NCI-H128 (cell line): ENCODE results near the gene DCLK1.

Source experiments
- DNase-seq: peaks from one replicate; lab custom pipeline; 2025; ENCODE audit not compliant: unreplicated experiment; lab: John Stamatoyannopoulos, UW

The DCLK1 gene

DNA sequence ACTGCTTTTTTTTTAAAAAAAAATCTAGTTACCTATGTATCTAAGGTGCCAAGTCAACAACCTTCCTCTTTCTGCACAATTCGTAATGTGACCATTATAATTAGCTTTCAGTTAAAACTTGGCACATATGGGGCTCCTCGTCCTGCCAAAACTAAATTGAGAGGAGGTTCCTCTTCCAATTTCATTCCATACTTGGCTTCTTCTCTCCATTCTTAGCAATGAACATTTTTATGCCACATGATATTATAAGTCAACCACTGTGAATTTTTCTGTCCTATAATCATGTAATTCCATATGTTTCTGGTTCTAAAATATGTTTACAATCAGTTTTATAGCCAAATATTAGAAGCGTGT lies 177.0 kb downstream of the DCLK1 start:
- no peak for DNase-seq

DNA sequence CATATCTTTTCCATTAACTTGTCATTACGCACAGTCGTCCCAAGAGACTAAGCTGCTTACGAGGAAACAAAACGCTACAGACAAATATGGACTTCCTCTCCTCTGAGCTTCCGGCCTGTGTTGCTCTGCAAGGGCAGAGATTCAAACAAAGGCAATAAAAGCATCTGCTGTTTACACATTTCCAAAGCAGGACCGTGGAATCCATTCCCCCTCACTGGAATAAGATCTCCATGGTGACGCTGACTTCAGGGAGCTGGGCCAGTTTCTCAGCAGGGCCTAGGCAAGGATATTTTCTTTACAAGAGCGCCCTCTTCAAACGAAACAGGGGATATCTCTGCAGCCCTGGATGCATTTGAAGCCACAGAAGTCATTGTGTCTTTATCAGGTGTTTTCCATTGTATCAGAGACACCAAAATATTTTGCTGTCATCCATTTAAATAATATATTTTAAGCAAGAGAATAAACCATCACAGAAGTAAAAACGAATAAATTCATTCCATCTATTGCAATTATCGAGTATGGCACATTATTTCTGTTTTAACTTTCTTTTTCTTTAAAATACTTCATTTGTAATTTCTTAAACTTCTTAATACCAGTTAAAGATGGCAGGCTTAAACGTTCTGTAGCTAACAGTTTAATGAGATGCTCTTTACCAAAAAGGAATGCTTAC lies 177.5 kb downstream of the DCLK1 start:
- peak; percentile 89 for DNase-seq

DNA sequence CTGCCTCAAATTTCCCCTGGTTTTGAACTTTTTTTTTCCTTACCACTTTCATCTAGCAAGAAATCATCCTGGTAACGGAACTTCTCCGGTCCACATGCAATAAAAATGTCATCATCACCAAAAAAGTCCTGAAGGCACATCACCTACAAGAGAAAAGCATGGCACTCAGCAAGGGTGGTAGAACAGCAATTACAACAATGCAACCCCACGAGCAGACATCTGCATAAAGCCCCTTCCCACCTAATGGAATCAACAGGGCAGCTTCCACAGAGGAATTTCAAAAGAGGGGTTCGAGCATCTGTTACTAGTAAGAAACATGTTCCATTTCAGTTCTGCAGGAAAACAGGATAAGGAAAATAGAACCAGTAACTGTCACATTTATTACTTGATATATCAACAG lies 183.9 kb downstream of the DCLK1 start:
- DNase-seq = no peak

DNA sequence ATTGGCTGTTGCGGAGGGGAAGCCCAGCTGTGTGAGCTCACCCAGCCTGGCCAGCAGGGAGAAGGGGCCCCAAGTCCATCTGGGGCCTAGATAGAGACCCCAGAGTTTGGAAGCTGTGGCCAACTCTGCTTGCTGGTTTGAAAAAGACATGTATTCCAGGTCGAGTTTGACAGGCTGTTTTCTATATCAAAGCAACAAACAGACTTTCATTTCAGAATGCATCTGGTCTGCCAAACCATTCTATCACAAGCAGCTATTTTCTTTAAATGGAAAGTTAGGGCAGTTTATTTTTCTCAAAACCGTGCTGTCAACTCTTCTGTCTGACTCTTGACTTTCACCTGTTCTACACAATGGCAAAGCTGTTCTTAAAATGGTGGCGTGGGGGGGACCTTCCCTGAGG lies 185.8 kb downstream of the DCLK1 start:
- DNase-seq = no peak

DNA sequence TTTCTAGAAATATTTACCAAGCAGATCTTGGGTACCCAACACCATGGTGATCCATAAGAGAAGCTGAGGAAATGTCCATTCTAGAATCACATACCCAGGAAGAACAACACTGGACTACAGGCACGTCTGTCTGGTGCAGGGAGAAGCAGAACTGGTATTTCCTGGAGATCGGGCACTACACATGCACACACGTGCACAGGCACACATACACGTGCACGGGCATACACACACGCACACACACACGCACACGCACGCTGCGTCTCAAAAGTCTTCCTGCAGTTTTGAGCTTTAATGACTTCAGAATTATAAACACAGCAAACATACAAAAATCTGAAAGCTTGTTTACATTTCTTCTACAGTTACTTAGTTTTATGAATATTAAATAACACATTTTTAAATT lies 189.8 kb downstream of the DCLK1 start:
- DNase-seq = no peak

DNA sequence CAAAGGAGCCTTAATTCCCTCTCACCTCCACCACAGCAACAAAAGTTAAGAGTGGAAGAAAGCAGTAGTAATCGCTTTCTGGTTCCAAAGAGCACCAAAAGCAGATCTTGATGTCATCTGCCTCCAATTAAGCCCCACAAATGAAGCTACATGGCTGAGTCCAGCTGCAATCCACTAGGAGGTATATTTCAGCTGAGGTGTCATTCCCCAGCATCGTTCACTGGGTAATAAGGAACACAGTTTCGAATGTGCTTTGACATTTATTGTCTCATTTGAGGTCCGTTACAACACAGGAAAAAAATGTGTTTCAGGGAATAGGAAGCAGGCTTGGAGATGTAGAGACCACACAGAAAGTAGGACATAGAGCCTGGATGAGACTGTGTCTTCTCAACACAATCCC lies 190.4 kb downstream of the DCLK1 start:
- no peak for DNase-seq

DNA sequence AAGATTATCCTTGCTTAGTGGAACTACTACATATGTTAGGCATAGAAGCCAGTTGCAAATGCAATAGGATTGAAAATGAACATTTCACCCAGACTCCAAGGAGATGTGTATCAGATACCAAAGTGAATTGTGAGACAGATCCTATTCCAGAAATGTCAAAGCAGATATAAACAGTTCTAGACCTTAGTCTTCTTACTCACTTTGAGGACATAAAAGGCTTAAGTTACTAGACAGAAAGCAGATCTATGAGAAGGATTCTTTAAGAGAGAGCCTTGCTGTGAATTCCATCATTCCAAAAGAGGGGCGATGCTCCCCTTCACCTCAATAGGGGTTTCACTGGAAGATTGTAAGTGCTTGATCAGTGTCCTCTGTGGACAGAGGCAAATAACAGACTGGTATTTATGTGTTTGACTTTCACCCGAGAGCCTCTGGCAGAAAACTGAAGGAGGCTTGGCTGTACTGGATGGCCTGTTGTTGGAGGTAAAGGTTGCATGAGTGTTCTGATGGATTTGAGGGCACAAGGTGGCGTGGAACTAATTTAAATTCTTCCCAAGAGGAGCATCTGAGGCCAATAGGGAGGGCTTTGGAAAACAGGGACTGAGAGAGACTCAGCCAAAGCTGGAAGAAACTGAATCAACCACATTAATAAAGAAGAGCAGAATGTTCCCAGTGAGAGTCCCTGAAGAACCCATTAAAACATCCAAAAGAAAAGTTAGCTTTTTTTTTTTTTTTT lies 194.8 kb downstream of the DCLK1 start:
- DNase-seq = no peak

DNA sequence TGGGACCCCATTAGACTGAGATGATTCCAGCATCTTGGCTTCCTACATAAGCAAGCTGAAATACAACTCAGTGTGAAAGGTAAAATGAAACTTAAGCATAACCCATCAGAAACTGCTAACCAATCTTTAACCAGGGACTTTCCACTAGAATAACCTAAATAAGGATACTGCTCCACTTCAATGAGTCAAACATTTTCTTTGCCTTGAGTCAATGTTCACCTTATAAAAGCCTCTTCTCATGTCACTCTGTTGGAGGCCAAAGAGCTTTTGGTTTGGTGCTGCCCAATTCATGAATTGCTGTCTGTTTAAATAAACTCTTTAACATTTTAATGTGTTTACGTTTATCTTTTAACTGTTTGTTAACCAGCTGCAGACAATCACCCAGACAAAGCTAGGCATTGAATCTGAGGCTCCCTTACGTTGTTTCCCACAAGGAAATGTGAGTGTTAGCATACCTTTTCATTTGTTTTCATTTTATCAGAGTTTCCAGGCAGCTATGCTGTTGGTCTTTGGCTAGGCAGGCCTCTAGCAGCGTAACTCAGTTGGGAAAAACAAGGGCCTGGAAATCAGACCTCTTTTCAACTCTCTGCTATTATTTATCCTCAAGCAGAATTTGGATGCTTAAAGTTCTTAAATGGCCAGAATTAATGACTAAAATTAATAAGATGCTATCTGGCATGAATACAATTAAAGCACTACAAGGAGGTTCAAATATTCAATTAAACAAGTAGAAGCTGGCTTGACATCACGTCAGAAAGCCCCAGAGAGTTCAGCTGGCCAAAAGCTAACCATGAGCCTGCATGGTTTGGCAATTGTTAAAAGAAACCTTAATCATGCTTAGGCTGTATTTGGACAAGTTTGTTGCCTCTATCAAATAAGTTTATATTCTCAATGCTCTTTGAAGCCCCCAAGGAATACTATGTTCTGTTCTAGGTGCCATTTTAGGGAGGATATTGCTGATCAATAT lies 200.2 kb downstream of the DCLK1 start:
- no peak for DNase-seq

DNA sequence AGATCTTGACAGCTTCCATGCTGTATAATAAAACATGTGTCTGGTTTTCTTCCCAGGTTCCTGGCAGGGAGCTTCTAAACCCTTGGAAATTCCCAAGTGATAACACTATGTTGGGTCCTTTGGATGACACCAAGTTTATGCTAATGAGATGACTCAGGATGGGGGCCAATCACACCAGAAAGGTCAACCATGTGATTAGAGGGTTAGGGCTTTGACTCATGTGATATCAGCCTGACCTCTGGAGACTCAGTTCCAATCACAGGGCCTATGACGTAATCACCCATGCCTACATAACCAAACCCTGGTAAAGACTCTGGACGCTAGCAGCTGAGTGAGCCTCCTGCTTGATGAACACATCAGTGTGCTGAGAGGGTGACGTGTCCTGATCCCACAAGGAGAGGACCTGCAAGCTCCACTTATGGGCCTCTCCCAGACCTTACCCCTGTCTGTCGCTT lies 203.6 kb downstream of the DCLK1 start:
- no peak for DNase-seq

DNA sequence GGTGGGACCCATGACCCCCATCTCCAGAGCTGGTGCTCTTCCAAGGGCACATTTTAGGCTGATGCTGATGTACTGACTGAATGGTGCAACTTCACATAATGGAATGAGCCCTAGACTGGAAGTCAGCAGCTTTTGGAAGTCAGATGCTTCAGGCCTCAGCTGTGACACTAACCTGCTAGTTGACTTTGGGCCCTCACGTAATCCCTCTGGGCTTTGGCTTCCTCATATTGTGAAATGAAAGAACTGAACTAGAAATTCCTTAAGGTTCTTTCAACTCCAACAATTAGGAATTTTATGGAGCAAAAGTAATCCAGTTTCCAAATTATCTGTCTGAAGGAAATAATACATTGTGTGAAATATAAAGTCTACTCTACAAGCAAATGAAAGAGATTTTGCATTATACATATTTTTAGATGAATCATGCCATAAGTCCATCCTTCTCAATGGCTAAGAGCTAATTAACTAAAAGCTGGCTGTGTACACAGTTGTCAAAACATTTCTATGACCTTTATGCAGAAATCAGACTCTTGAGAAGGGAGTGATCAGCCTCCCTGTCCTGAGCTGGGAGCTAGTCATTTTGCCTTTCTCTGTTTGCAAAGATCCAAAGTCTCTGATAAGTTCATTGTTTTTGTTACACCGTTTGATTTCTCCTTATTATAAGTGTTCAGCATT lies 204.2 kb downstream of the DCLK1 start:
- DNase-seq = no peak

DNA sequence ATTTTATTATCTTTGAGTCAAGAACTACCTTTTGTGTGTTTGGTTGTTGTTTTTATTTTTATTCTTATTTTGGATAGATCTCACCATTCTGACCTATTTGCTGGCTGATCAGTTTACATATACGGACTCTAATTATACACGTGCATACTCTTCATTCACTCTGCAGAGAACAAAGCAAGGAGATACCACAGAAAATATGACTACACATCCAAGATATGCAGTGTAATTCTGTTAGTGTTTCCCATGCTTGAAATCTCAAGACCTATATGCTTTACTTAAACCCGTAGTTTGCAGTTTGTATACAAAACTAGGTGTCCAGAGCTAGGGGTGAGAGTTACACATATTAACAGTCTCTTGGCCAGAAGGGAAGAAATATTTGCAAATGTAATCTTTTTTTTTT lies 205.5 kb downstream of the DCLK1 start:
- no peak for DNase-seq

DNA sequence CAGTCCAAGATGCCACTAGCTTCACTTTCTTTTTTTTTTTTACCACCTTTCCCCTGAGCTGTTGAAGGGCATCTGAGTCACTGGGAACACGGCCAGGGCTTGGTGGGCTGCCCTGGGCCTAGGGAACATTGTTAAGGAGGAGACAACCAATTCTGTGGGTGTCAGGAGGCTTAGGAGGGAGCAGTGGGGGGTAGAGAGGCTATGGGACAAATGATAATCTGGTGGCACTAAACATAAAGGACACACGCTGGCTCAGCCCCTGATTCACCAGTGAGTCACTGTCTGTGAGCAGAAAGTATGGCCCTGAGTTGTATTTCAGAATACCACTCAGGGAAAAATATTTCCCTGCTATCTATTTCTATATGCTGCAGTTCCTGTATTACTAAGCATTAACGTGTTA lies 207.8 kb downstream of the DCLK1 start:
- no peak for DNase-seq

DNA sequence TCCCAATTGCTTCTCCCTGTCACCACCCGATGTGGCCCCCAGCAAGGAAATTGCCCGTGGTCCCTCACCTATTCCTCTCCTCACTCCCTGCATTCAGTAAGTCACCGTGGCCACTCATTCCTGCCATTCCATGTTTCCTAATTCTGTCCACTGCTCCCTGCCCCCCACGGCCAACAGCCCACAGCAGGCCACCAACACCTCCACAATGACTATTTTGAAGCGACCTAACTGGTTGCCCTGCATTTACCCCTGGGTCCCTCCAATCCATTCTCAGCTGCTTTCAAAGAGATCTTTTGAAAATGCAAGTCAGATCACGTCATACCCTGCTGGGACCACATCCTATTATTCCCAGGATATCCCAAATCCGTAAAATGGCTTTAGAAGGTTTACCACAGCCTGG lies 210.4 kb downstream of the DCLK1 start:
- no peak for DNase-seq

DNA sequence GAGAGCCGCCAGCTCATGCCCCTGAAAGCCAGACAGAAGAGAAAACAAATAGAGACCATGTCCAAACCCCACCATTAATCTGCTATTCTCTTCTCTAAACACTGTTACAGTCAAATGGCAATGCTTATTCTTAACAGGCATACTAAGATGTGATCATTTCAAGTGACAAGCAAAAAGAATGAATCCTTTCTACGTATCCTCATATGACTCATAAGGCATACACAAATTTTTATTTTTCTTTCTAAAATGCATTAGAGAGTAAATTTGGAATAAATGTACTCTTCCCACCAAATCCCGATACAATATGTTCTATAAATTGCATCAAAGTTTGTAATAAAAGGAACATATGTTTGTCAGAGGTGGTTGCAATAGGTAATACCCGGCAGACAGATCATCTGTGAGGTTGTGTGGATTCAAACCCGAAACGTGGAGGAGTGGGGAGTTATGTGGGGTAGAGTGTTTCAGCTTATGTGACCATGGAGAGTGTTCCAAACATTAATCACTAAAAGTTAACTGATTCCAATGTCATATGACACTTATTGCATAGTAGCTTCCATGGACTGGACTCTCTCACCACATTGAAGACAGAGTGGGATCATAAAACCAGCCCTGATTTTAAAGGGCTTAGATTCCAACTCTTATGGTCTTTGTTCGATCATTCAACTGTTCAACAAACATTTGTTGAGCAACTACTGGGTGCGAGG lies 213.1 kb downstream of the DCLK1 start:
- DNase-seq = no peak

DNA sequence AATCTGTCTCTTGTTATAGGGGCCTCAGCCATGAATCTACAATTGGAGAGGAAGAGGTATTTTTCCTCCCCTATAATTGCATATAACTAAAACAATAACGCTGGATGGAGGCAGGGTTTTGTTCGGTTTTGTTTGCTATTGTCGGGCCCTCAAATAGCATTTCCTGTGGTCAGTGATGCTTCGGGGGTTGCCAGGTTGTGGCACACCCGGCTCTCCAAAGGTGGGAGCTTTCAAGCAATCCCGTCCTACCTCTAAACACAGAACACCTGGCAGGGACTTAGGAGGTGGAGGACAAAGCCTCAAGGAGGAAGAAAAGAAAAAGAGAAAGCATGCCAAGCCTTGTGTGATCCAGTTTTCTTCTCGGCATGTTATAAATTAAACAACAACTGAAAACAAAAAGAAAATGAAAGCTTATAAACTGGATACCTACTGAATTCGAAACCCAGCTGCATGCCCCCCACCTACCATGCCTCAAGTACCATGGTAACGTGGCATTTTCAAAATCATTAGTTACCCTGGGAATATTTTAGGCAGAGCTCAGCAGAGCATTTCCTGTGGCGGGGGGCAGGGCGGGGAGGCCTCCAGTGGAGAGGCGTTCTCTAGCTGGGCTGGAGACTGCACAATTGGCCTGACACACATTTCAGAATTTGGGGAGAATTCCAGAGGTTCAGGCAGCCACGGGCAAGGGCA lies 213.8 kb downstream of the DCLK1 start:
- no peak for DNase-seq

DNA sequence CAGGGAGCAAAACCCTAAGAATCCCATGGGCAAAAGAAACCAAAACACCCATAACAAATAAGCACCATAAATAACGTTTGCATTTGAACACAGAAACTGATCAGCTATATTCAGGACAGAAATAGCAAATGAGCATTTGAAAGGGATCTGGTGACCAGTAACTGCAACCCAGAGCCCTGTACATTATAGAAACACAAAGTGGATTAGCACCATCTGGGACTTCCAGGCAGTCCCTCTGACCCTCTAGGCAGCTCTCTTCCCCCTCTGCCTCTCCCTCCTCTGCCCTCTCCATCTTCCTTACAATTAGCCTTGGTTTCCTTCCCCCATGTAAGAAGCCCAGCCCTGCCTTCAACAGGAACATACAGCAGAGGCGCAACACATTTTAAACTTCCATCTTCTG lies 215.0 kb downstream of the DCLK1 start:
- DNase-seq = no peak

DNA sequence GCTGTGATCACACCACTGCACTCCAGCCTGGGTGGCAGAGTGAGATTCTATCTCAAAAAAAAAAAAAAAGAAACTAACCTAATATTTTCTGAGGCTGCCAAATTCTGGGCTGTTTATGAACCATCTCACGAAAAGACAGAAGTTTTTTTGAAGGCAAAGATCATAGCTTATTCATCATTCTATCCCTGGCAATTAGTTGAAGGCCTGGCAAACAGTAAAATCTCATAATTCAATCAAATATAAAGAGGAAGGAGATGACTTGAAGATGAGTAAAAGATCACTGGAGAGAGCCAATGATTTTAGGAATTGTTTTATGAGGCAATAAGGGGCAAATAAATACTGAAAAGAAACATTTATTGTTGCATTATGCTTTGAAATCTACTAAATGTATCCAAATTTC lies 216.5 kb downstream of the DCLK1 start:
- no peak for DNase-seq

DNA sequence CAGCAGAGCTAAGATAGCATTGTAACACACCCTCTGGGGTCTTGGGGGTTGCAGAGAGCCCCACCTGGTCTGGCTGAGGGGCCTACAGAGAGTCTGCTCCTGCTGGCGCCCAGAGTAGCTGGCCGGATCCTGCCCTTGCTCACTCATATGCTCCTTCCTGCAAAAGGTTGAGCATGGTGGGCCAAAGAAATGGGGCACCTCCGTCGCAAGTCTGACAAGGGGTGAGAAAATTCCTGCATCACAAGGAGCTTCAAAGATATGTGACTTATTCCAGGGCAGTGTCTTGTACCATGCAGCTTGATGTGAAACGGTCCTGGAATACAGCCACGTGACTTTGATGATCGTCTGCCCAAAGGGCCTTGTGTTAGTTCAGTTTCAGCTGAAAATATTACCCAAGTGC lies 218.3 kb downstream of the DCLK1 start:
- no peak for DNase-seq

DNA sequence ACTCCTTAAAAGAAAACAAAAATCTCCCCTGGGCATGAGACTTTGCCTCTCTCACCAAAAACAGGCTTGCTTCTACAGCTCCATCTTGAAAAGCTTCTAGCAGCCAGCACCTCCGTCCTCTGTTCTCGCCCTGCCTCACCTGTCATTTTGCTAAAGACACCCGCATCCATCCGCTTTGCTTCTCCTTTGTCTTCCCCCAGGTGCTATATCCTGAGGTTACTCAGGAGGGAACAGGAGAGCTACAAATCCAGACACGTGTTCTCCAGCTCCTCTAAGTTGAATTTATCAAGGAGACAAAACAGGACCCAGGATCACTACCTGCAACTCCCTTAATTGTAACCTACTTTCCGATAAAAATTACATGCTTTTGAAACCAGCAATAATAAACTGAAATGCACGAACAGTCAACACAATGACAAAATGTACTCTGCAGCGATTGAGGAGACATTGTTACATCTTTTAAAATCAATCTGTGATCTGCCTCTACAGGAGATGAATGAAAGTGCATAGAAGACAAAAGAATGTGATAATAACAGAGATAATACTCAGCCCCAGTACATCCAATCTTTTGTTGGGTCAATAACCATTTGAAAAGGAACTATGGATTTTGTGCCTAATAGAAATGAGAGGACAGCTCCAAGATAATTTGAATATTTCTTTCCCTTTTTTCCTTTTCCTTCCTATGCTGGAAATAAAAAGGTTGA lies 221.2 kb downstream of the DCLK1 start:
- DNase-seq = no peak
